Mucosa of descending colon (tissue), 3 donors: Measurements from ENCODE around the gene RUNX1. TPM values are rescaled to one million over a fixed set of nuclear protein-coding genes. Genes with fewer than 3 reads are reported as not detected.
A peak's percentile ranks its signal among the peaks of the same experiment; 100 is the strongest.

Experiments used
- ATAC-seq: fragments of 200-7000 bp; cut with Tn5 transposase; one replicate; pipeline ENCODE4 v1.9.1; 2020; ENCODE audit warnings: mild to moderate bottlenecking, moderate library complexity
- DNase-seq, 3 donors: peaks; one replicate each; pipeline ENCODE4 v3.0.0-alpha.2; 2020
- H3K36me3 ChIP-seq: fragments of 200-600 bp; one replicate; pipeline ENCODE4 v1.8.0; 2021; ENCODE audit warnings: low read depth, mild to moderate bottlenecking
- H3K4me1 ChIP-seq: fragments of 200-600 bp; one replicate; pipeline ENCODE4 v1.8.0; 2021; ENCODE audit warnings: low read depth, mild to moderate bottlenecking
- H3K4me3 ChIP-seq: fragments of 200-600 bp; one replicate; pipeline ENCODE4 v1.8.0; 2021; ENCODE audit warnings: mild to moderate bottlenecking
- H3K9me3 ChIP-seq: fragments of 200-600 bp; one replicate; pipeline ENCODE4 v1.8.0; 2021; ENCODE audit warnings: mild to moderate bottlenecking
- CTCF ChIP-seq: fragments of 200-600 bp; IDR thresholded peaks from one replicate; pipeline ENCODE4 v1.8.0; 2022; ENCODE audit warnings: antibody characterized with exemption, mild to moderate bottlenecking
- intact Hi-C, 2 donors: fragments of 100-400 bp; cut with DNase I in 1 of 2; cut with micrococcal nuclease in 1 of 2; formaldehyde crosslinking; loops; one replicate each; pipeline versions ENCODE4 v1.11.0 to v1.11.1; 2022; cut with DNase I, micrococcal nuclease
- total RNA-seq, 3 donors: library from RNA; stranded (reverse); fragmentation: NEBNext Ultra II Directional in 2 of 3; extraction: Animal tissue kit (Norgen Biotek cat#: 25700) in 2 of 3; gene quantifications; one replicate each; pipeline versions ENCODE4 v1.2.1 to v1.2.4, GENCODE V29; 2021 to 2023
- donor health status: DM: no; HTN: no; CAD: no; lungs with moderate emphysema.
- donor health status: DM: no; HTN: no; CAD: no.
- donor health status: DM: no; HTN: yes; CAD: no.

Gene RUNX1
- total RNA-seq, 3 donors from 2014 or later, result 16.5 to 29.4 (median 24.0) TPM

GRCh38 chr21:35020902-35021301, 28.2 kb downstream of the RUNX1 start:
- no peak overlapping the region for H3K4me3 ChIP-seq
- ATAC-seq, result no peak
- H3K36me3 ChIP-seq, result no peaks in the 10 kb centered on the region
- H3K9me3 ChIP-seq, result no peaks in the 10 kb centered on the region
- no peak for DNase-seq
- intact Hi-C loops, result no loop called here
- H3K4me1 ChIP-seq, result peaks cover 44% of the 10 kb centered on the region
- no peak for TF ChIP-seq CTCF

- ATAC-seq (no peak), DNase-seq (no peak)
- no peak for TF ChIP-seq CTCF
- H3K4me3 ChIP-seq, result no peak overlapping the region
- intact Hi-C loops, result no loop called here
- H3K9me3 ChIP-seq, result no peaks in the 10 kb centered on the region
- peaks cover 44% of the 10 kb centered on the region for H3K4me1 ChIP-seq
- H3K36me3 ChIP-seq, result no peaks in the 10 kb centered on the region
Observed at GRCh38 chr21:35020436-35020835, 28.7 kb downstream of the RUNX1 start.

GRCh38 chr21:35019631-35020032, 29.5 kb downstream of the RUNX1 start:
- no peaks in the 10 kb centered on the region for H3K9me3 ChIP-seq
- DNase-seq (peak; percentile 53 to 85 (median 59)), ATAC-seq (peak; percentile 84)
- peaks cover 44% of the 10 kb centered on the region for H3K4me1 ChIP-seq
- intact Hi-C loops, result no loop called here
- H3K4me3 ChIP-seq, result no peak overlapping the region
- TF ChIP-seq CTCF, result no peak
- no peaks in the 10 kb centered on the region for H3K36me3 ChIP-seq

GRCh38 chr21:35017256-35017655, 31.8 kb downstream of the RUNX1 start:
- intact Hi-C loops, result no loop called here
- no peaks in the 10 kb centered on the region for H3K9me3 ChIP-seq
- no peak overlapping the region for H3K4me3 ChIP-seq
- ATAC-seq (no peak), DNase-seq (no peak)
- TF ChIP-seq CTCF, result no peak
- H3K36me3 ChIP-seq, result no peaks in the 10 kb centered on the region
- H3K4me1 ChIP-seq, result peaks cover 33% of the 10 kb centered on the region

- DNase-seq, result no peak
- no peak for TF ChIP-seq CTCF
- H3K36me3 ChIP-seq, result no peaks in the 10 kb centered on the region
Observed at GRCh38 chr21:35016517-35017188, 32.4 kb downstream of the RUNX1 start.

More at GRCh38 chr21:35016517-35017188, 32.4 kb downstream of the RUNX1 start:
- Histone ChIP-seq H3K9me3 (no peaks in the 10 kb centered on the region), H3K4me1 (peaks cover 27% of the 10 kb centered on the region), H3K4me3 (no peak overlapping the region)
- ATAC-seq, result no peak
- intact Hi-C loops, result no loop called here
